Glomerular visceral epithelial cell (primary cell): ENCODE data around the gene DGKD.
"Not testable (repeated sequence)": the region's sequence is repeated elsewhere in the genome, so short reads cannot be mapped to it uniquely, and the experiment has no call there.

ENCODE experiments used
- DNase-seq: peaks from one replicate; pipeline ENCODE4 v3.0.0-alpha.2; 2016; ENCODE audit errors: extremely low spot score

DGKD gene

GRCh38 chr2:233360771-233361176, 6.5 kb downstream of the DGKD start:
- DNase-seq = no peak

- no peak for DNase-seq
Measured at GRCh38 chr2:233361297-233361696, 7.0 kb downstream of the DGKD start.

GRCh38 chr2:233362742-233363141, 8.4 kb downstream of the DGKD start:
- DNase-seq = no peak

- no peak for DNase-seq
Measured at GRCh38 chr2:233363744-233364235, 9.5 kb downstream of the DGKD start.

- DNase-seq = no peak
Measured at GRCh38 chr2:233365861-233366520, 11.7 kb downstream of the DGKD start.

- no peak for DNase-seq
Measured at GRCh38 chr2:233367586-233367985, 13.3 kb downstream of the DGKD start.

- no peak for DNase-seq
Measured at GRCh38 chr2:233368756-233369155, 14.5 kb downstream of the DGKD start.

- DNase-seq = no peak
Measured at GRCh38 chr2:233369462-233369861, 15.2 kb downstream of the DGKD start.

GRCh38 chr2:233369897-233370685, 15.8 kb downstream of the DGKD start:
- DNase-seq = no peak

- no peak for DNase-seq
Measured at GRCh38 chr2:233371641-233372040, 17.3 kb downstream of the DGKD start.

- no peak for DNase-seq
Measured at GRCh38 chr2:233372855-233373254, 18.6 kb downstream of the DGKD start.

- DNase-seq = no peak
Measured at GRCh38 chr2:233373316-233373715, 19.0 kb downstream of the DGKD start.

GRCh38 chr2:233374776-233375175, 20.5 kb downstream of the DGKD start:
- not testable (repeated sequence) for DNase-seq

GRCh38 chr2:233375490-233376314, 21.4 kb downstream of the DGKD start:
- no peak for DNase-seq

GRCh38 chr2:233379034-233379433, 24.7 kb downstream of the DGKD start:
- DNase-seq = no peak

GRCh38 chr2:233379441-233379840, 25.1 kb downstream of the DGKD start:
- no peak for DNase-seq

GRCh38 chr2:233380132-233380895, 26.0 kb downstream of the DGKD start:
- no peak for DNase-seq

- no peak for DNase-seq
Measured at GRCh38 chr2:233380995-233381637, 26.8 kb downstream of the DGKD start.

GRCh38 chr2:233381638-233381995, 27.3 kb downstream of the DGKD start:
- DNase-seq = no peak

GRCh38 chr2:233384015-233384414, 29.7 kb downstream of the DGKD start:
- DNase-seq = no peak
